MCF 10A (cell line): ENCODE data around the gene PCCA. TPM values are rescaled to one million over a fixed set of nuclear protein-coding genes. Genes with fewer than 3 reads are reported as not detected.

Experiments used
- BruUV-seq: library from RNA; stranded (reverse); fragments of 400-500 nt; replicated peaks from 2 replicates; lab custom pipeline; 2021; lab: Mats Ljungman, UMichigan
- CTCF ChIA-PET: fragments of 300-600 bp; sonication (Branson Sonifier 250); formaldehyde crosslinking; extraction: SDS; loops from one replicate; lab custom pipeline; 2021; ENCODE audit warnings: antibody characterized with exemption, inconsistent platforms; lab: Yijun Ruan, JAX
- POLR2A ChIA-PET: fragments of 300-600, 350-650 bp; sonication (Branson Sonifier 250); formaldehyde crosslinking; extraction: SDS; loops from one replicate; lab custom pipeline; 2020; ENCODE audit warnings: antibody characterized with exemption, inconsistent platforms; lab: Yijun Ruan, JAX
- DNase-seq: peaks from one replicate; pipeline ENCODE4 v3.0.0-alpha.2; 2018; ENCODE audit not compliant: unreplicated experiment
- H3K27ac Mint-ChIP-seq: one replicate; pipeline ENCODE4 v1.8.0; 2022; ENCODE audit warnings: mild to moderate bottlenecking, low read depth, mixed read lengths; ENCODE audit not compliant: unreplicated experiment
- H3K27me3 Mint-ChIP-seq: one replicate; pipeline ENCODE4 v1.8.0; 2022; ENCODE audit warnings: mixed read lengths; ENCODE audit not compliant: insufficient read depth, unreplicated experiment
- H3K36me3 Mint-ChIP-seq: one replicate; pipeline ENCODE4 v1.8.0; 2022; ENCODE audit warnings: mild to moderate bottlenecking, moderate library complexity, mixed read lengths; ENCODE audit not compliant: insufficient read depth, unreplicated experiment
- H3K4me1 Mint-ChIP-seq: one replicate; pipeline ENCODE4 v1.8.0; 2022; ENCODE audit warnings: mixed read lengths; ENCODE audit not compliant: insufficient read depth, unreplicated experiment
- H3K4me3 Mint-ChIP-seq: one replicate; pipeline ENCODE4 v1.8.0; 2022; ENCODE audit warnings: mild to moderate bottlenecking, moderate library complexity, mixed read lengths; ENCODE audit not compliant: unreplicated experiment
- H3K9me3 Mint-ChIP-seq: one replicate; pipeline ENCODE4 v1.8.0; 2022; ENCODE audit warnings: mixed read lengths; ENCODE audit not compliant: unreplicated experiment
- intact Hi-C: fragments of 100-400 bp; cut with micrococcal nuclease; formaldehyde crosslinking; loops from 2 replicates; pipeline ENCODE4 v1.14.1; 2022
- total RNA-seq: library from RNA; stranded (reverse); gene quantifications from 2 replicates; pipeline ENCODE4 v1.2.3, GENCODE V29; 2022
- TF ChIP-seq, protein P1 (sequence below): fragments of 200-600 bp; IDR thresholded peaks from one replicate; pipeline ENCODE4 v1.8.0; 2022; ENCODE audit warnings: antibody characterized with exemption, mild to moderate bottlenecking; ENCODE audit not compliant: unreplicated experiment

PCCA gene
- total RNA-seq, 1 experiment from 2014 or later = 23.4 TPM

- POLR2A ChIA-PET = interaction anchor here (0.6 to 5.4 kb wide), 6 partner anchors 8 to 67 kb away, joined by 3 to 59 read pairs (median 4); partner anchors contain the start of gene PCCA
- H3K27ac Mint-ChIP-seq = peak overlapping the region; percentile 95
- H3K36me3 Mint-ChIP-seq = peaks cover 11% of the 10 kb centered on the region
- peaks cover 30% of the 10 kb centered on the region for H3K4me1 Mint-ChIP-seq
- no peaks in the 10 kb centered on the region for H3K9me3 Mint-ChIP-seq
- H3K4me3 Mint-ChIP-seq = peak overlapping the region; percentile 57
- TF ChIP-seq, protein P1, sequence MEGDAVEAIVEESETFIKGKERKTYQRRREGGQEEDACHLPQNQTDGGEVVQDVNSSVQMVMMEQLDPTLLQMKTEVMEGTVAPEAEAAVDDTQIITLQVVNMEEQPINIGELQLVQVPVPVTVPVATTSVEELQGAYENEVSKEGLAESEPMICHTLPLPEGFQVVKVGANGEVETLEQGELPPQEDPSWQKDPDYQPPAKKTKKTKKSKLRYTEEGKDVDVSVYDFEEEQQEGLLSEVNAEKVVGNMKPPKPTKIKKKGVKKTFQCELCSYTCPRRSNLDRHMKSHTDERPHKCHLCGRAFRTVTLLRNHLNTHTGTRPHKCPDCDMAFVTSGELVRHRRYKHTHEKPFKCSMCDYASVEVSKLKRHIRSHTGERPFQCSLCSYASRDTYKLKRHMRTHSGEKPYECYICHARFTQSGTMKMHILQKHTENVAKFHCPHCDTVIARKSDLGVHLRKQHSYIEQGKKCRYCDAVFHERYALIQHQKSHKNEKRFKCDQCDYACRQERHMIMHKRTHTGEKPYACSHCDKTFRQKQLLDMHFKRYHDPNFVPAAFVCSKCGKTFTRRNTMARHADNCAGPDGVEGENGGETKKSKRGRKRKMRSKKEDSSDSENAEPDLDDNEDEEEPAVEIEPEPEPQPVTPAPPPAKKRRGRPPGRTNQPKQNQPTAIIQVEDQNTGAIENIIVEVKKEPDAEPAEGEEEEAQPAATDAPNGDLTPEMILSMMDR = no peak
- DNase-seq = peak; percentile 78
- CTCF ChIA-PET = interaction anchor here (0.6 to 2.6 kb wide), 2 partner anchors 11 to 131 kb away, joined by 3 to 8 read pairs; partner anchors contain the start of gene PCCA
- H3K27me3 Mint-ChIP-seq = no peaks in the 10 kb centered on the region
- no TSS peak for BruUV-seq
- intact Hi-C loops = no loop called here
Observed at GRCh38 chr13:100100115-100100879, 11.4 kb downstream of the PCCA start.

DNA sequence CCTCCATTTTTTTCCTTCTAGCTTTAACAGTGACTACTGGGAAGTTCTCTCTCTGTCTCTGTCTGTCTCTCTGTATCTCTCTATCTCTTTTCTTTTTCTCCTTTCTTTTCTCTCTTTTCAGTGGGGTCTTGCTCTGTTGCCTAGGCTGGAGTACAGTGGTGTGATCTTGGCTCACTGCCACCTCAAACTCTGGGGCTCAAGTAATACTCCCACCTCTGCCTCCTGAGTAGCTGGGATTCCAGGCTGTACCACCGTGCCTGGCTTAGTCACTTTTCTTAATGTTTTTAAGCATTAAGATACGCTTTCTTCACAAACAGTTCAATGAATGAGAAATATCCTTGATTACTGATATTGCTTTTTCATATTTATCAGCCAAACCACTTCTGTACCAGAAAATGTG, 13.1 kb downstream of the PCCA start:
- intact Hi-C loops = no loop called here
- BruUV-seq = no TSS peak
- no peaks in the 10 kb centered on the region for H3K27me3 Mint-ChIP-seq
- TF ChIP-seq, protein P1 = no peak
- no peaks in the 10 kb centered on the region for H3K9me3 Mint-ChIP-seq
- H3K4me1 Mint-ChIP-seq = peaks cover 24% of the 10 kb centered on the region
- ChIA-PET POLR2A (interaction anchor here (0.6 to 5.4 kb wide), 4 partner anchors 13 to 146 kb away, joined by 3 to 59 read pairs (median 4); partner anchors contain the start of gene PCCA), CTCF (interaction anchor here (0.7 to 2.6 kb wide), 2 partner anchors 13 to 23 kb away, joined by 3 to 8 read pairs; partner anchors contain the start of gene PCCA)
- DNase-seq = no peak
- peak overlapping the region; percentile 43 for H3K27ac Mint-ChIP-seq
- peaks cover 5% of the 10 kb centered on the region for H3K36me3 Mint-ChIP-seq
- H3K4me3 Mint-ChIP-seq = no peak overlapping the region

- no TSS peak for BruUV-seq
- DNase-seq = no peak
- Mint-ChIP-seq H3K4me3 (no peak overlapping the region), H3K4me1 (peaks cover 6% of the 10 kb centered on the region), H3K27me3 (no peaks in the 10 kb centered on the region), H3K36me3 (peaks cover 4% of the 10 kb centered on the region), H3K9me3 (no peaks in the 10 kb centered on the region), H3K27ac (no peak overlapping the region)
- CTCF ChIA-PET = no interaction called here
- intact Hi-C loops = no loop called here
- TF ChIP-seq, protein P1 = no peak
- POLR2A ChIA-PET = no interaction called here
Observed at GRCh38 chr13:100106005-100106404, 17.1 kb downstream of the PCCA start.

- TF ChIP-seq, protein P1 = no peak
- Mint-ChIP-seq H3K27ac (no peak overlapping the region), H3K36me3 (peaks cover 4% of the 10 kb centered on the region), H3K4me3 (no peak overlapping the region), H3K27me3 (no peaks in the 10 kb centered on the region), H3K4me1 (peaks cover 6% of the 10 kb centered on the region), H3K9me3 (no peaks in the 10 kb centered on the region)
- no TSS peak for BruUV-seq
- DNase-seq = no peak
- ChIA-PET POLR2A (interaction anchor here (1.8 to 4.3 kb wide), 2 partner anchors 8 to 17 kb away, joined by 5 to 20 read pairs; partner anchors contain the start of gene PCCA), CTCF (interaction anchor here (0.7 to 1.3 kb wide), 3 partner anchors 103 to 190 kb away, joined by 3 to 4 read pairs (median 4); no protein-coding TSS in a partner anchor)
- intact Hi-C loops = no loop called here
Observed at GRCh38 chr13:100106705-100107104, 17.8 kb downstream of the PCCA start.
